HG03095 (cell line): Measurements from ENCODE around the gene CACNA1F.

ENCODE experiments used
- ATAC-seq: cut with Tn5 transposase; IDR thresholded peaks from one replicate; pipeline ENCODE4 v1.9.1; 2021; ENCODE audit warnings: moderate library complexity; ENCODE audit not compliant: unreplicated experiment

Gene CACNA1F

GRCh38 chrX:49231333-49232000, 1.7 kb downstream of the CACNA1F start:
- ATAC-seq: no peak

- peak; percentile 45 for ATAC-seq
Measured at GRCh38 chrX:49230500-49231232, 2.5 kb downstream of the CACNA1F start.

DNA sequence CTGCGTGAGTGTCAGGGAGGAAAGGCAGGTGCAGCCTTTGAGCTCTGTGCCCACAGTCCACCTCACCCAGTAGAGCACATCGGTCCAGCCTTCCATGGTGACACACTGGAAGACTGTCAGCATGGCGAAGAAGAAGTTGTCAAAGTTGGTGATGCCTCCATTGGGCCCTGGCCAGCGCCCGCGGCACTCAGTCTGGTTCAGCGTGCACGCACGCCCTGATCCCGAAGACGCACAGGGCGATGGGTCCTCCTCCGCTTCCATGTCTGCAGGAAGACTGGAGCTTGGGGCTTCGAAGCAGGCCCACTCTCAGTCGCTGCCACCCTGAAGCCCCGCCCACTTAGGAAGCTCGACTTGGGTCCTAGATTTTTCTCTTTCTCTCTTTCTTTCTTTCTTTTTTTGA, 5.0 kb downstream of the CACNA1F start:
- no peak for ATAC-seq

GRCh38 chrX:49227726-49228125, 5.4 kb downstream of the CACNA1F start:
- no peak for ATAC-seq

DNA sequence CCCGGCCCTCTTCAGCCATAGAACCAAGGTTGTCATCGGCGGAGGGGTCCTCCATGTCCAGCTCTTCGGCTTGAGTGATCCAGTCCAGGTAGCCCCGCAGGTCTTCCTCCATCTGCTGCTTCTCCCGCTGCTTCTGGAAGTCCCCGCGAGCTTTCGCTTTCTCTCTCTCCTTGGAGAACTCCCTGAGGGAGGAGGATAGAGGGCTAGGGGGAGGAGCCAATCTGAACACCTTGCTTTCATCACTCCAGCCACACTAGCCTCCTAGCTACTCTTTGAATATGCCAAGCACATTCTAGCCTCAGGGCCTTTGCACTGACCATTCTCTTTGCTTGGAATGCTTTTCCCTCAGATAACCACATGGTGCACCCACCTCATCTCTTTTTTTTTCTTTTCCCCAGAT, 6.2 kb downstream of the CACNA1F start:
- no peak for ATAC-seq

- ATAC-seq: no peak
Measured at GRCh38 chrX:49225858-49226257, 7.3 kb downstream of the CACNA1F start.

GRCh38 chrX:49221868-49222267, 11.3 kb downstream of the CACNA1F start:
- no peak for ATAC-seq

DNA sequence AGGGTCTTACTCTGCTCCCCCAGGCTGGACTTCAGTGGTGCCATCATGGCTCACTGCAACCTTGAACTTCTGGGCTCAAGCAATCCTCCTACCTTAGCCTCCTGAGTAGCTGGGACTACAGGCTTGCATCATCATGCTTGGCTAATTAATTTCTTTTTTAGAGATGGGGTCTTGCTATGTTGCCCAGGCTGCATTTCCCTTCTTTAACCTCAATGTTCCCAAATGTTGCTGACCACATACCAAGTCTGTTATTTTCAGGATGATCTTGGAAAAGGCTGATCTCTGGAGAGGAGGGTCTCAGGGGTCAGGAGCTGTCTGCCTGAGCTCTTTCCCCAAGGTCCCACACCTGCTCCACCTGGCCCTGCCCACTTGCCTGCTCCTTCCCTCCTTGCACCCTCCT, 13.0 kb downstream of the CACNA1F start:
- no peak for ATAC-seq

GRCh38 chrX:49214996-49215526, 18.1 kb downstream of the CACNA1F start:
- no peak for ATAC-seq

DNA sequence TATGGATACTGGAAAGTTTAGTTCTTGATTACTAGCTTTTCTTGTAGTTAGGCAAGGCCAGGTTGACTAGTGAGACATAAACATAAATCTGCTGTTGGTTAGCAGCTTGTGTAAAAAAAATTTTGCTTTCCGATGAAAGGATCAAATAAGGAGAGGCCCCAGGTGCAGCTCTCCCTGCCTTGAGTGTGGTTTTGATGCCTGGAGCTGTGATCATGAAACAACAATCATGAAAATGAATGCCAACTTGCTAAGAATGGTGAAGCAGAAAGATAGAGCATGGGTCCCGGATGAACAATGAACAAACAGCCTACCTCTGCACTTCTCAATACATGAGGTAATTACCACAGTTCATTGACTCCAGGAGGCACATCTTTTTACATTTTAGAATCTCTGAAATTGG, 18.7 kb downstream of the CACNA1F start:
- ATAC-seq: no peak

GRCh38 chrX:49212861-49213260, 20.3 kb downstream of the CACNA1F start:
- ATAC-seq: no peak

- no peak for ATAC-seq
Measured at GRCh38 chrX:49212209-49212608, 20.9 kb downstream of the CACNA1F start.

DNA sequence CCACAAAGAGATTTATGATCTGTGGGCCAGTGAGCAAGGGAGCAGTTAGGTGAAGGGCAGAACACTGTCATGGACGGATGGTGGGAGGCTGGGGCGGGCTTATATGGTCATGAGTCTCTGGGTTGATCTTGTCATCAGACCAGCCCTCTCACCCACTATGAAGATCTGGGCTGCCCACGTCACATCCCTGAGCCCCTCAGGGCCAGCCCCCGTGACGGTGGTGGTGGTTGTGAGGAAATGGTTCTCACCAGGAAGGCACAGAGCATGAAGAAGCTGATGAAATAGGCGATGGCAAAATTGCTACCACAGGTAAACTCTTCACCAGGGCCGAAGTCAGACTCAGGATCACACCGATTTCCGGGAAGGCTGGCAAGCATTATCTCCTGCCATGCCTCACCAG, 22.1 kb downstream of the CACNA1F start:
- no peak for ATAC-seq

- no peak for ATAC-seq
Measured at GRCh38 chrX:49210406-49210805, 22.7 kb downstream of the CACNA1F start.

DNA sequence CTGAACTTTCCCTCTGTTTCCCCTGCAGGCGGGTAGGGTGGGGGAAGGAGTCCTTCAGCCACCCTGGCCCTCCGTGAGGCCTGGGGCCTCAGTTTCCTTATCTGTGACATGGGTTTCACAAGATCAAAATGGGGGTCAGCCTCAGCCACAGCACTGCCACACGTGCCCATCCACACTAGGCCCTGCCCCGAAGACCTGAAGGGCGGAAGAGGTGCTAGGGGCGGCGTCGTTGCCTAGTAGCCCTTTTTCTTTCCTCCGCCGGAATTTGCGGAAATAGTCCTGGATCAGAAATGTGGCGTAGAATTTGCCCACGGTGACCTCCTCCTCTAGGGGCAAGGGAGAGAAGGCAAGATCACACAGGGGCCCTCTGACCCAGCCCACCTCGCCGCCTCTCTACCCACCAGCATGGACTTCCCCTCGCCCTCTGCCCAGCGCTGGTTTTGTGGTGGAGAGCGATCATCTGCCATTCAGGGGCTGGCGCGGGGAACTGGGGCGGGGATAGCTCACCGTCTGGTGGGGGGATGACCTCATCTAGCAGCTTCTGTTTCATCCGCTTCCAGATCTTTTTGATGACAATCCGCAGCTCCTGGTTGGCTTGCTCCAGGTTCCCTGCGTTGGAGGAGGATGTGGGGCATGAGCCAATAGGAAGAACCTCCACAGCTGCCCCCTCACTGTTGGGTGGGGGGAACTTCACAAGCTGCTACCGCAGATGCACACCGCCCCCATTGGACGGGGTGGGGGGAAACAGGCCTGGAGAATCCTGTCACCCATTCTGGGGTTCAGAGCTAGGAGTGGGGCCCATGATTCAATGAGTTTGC, 23.5 kb downstream of the CACNA1F start:
- ATAC-seq: no peak

DNA sequence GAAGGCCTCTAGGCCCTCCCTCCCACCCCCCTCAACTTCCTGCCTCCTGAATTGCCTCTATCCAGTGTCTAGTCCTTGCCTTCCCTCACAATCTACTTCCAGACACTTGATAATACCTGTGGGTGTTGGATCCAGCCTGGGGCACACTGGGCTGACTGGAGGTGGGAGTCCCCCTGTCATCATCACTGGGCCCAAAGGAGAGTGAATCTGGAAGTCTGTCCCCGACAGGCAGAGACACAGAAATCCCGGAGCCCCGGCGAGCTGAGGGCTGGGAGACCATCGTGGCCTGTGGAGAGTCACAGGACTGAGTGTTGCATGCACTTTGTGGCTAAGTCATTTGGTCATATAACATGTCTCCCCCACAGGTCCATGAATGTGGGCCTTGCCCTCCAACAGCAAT, 24.7 kb downstream of the CACNA1F start:
- no peak for ATAC-seq

DNA sequence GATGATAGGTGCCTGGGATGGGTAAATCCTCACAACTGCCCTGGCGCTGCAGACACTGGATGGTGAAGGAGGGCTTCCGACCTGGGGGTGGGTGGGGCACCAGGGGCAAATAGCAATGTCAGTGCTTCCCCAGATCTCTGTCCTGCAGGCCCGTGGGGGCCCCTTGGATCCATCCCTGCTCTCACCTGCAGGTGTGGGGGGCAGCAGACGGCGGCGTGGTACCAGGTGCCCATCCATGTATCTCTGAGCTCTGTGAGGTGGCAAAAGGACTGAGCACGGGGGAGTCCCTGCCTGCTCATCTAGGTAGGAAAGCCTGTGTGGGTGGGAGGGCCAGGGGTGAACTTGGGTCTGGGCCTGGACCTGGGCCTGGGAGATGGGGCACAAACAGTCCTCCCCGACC, 26.6 kb downstream of the CACNA1F start:
- no peak for ATAC-seq

- no peak for ATAC-seq
Measured at GRCh38 chrX:49205443-49205842, 27.7 kb downstream of the CACNA1F start.

GRCh38 chrX:49204709-49205108, 28.4 kb downstream of the CACNA1F start:
- no peak for ATAC-seq

DNA sequence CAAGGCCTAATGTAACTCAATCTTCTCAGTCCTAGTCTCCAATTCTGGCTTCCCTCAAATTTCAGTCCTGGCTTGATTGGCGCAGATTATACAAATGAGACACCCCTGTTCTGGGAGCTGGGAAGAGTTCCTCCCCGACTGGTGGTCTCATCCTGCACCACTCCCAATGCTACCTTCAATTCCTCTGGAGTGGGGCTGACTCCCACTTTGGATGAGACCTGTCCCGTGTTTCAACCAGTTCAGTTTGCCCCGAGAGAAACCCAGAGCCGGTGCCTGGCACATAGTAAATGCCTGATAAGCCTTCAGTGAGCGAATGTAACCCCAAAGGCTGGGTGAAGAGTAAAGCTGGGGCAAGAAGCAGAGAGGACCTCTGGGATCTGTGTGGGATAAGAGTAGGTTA, 29.1 kb downstream of the CACNA1F start:
- no peak for ATAC-seq

DNA sequence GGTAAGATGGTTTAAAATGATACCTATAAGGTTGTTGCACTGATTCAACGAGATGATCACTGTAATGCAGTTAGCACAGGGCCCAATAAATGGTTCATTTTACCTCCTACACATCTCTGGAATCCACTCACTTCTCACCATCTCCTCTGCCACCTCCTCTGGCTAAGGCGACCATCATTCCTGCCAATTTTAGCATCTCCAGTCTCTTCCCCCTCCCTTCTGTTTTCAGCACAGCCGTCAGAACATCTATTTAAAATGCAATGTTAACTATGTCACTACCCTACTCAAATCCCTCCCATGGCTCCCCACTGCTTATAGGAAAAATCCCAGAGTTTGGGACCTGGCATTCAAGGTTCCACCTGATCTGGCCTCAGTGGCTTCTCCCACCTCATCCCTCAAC, 29.6 kb downstream of the CACNA1F start:
- no peak for ATAC-seq

DNA sequence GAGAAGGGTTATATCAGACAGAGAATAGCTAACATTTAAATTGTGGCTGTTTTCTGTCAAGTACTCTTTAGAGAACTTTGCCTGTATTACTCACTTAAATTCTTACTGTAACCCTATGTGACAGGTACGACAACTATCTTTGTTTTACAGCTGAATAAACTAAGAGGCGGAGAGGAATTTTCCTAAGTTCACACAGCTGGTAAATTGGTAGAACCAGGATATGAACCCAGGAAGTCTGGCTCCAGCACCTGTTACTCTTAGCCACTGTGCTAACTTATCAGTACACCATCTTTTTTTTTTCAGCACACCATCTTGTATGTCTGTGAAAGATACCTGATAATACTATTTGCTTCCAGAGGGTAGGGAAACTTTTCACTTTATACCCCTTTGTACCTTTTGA, 31.1 kb downstream of the CACNA1F start:
- no peak for ATAC-seq
